ENCODE measurements around the gene ZNF521.

ZNF521 gene

DNA sequence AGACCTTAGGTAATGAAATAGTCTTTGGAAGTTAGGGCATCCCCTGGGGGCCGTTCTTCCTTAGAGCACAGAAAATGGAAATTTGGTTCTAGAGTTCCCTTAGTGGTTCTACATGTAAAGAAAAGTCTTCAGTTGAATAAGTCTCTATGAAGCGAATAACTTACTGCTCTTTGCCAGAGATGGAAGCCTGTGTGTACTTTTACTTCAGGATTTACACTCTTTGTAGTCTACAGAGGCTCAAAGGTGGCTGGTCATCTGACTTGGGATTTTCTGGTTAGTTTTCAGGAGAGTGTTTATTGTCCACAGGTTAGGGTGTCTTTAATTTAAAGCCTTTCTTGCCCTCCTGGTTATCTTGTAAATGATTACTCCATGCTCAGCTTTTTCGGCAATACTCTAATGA is 210.6 kb downstream of the ZNF521 start:
- no peak for DNase-seq (ENCODE audit: low read depth)
- no peak overlapping the region for H3K4me3 ChIP-seq (ENCODE audit: low read length)
- TF ChIP-seq, protein P1, sequence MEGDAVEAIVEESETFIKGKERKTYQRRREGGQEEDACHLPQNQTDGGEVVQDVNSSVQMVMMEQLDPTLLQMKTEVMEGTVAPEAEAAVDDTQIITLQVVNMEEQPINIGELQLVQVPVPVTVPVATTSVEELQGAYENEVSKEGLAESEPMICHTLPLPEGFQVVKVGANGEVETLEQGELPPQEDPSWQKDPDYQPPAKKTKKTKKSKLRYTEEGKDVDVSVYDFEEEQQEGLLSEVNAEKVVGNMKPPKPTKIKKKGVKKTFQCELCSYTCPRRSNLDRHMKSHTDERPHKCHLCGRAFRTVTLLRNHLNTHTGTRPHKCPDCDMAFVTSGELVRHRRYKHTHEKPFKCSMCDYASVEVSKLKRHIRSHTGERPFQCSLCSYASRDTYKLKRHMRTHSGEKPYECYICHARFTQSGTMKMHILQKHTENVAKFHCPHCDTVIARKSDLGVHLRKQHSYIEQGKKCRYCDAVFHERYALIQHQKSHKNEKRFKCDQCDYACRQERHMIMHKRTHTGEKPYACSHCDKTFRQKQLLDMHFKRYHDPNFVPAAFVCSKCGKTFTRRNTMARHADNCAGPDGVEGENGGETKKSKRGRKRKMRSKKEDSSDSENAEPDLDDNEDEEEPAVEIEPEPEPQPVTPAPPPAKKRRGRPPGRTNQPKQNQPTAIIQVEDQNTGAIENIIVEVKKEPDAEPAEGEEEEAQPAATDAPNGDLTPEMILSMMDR (IDR thresholded peaks at IDR 0.05; ENCODE audit: insufficient read depth, low read depth, low read length, missing control alignments), result no peak

GRCh38 chr18:25140962-25141308 is 211.0 kb downstream of the ZNF521 start:
- DNase-seq (ENCODE audit: low read depth), result no peak
- TF ChIP-seq, protein P1 (IDR thresholded peaks at IDR 0.05; ENCODE audit: insufficient read depth, low read depth, low read length, missing control alignments), result no peak
- H3K4me3 ChIP-seq (ENCODE audit: low read length), result no peak overlapping the region

- TF ChIP-seq, protein P1 (IDR thresholded peaks at IDR 0.05; ENCODE audit: insufficient read depth, low read depth, low read length, missing control alignments), result no peak
- DNase-seq (ENCODE audit: low read depth), result no peak
Observed at GRCh38 chr18:25140124-25140961, 211.6 kb downstream of the ZNF521 start.

GRCh38 chr18:25137197-25137472 is 214.8 kb downstream of the ZNF521 start:
- TF ChIP-seq, protein P1 (IDR thresholded peaks at IDR 0.05; ENCODE audit: insufficient read depth, low read depth, low read length, missing control alignments), result no peak
- DNase-seq (ENCODE audit: low read depth), result no peak
- no peak overlapping the region for H3K4me3 ChIP-seq (ENCODE audit: low read length)

More at GRCh38 chr18:25140124-25140961, 211.6 kb downstream of the ZNF521 start:
- no peak overlapping the region for H3K4me3 ChIP-seq (ENCODE audit: low read length)

DNA sequence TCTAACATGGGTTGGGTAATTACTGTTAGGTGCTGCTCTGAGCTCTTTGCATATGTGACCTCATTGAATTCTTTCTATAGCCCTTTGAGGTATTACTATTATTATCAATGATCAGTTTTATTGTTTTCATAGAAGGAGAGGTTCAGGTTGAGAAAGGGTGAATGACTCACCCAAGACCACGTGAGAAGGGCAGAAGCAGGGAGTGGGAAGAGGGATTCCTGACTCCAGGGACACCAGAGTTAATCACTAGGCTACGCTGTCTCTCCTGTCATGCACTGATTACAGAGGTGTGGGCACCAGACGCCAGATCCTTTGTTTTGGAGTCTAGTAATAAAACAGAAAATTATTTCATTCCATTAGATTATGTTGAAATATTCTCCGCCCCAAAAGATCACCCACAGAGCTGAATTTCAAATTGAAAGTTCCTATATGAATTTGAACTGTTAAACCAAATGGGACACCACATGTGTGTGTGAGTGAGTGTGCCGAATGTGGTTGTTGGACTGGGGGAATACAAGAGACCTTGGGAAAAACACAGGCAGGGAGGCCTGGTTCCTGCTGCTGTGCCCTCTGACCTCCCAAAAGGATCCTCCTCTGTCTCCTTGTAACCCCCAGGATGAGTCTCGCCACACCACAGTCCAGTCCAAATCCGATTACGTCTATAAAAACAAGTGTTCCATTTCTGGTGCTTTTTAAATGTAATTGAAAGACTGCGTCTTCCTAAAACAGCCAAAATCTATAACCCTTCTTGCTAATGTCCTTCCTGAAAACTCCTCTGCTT is 215.4 kb downstream of the ZNF521 start:
- TF ChIP-seq, protein P1 (IDR thresholded peaks at IDR 0.05; ENCODE audit: insufficient read depth, low read depth, low read length, missing control alignments), result no peak
- peak; percentile 15 for DNase-seq (ENCODE audit: low read depth)
- no peak overlapping the region for H3K4me3 ChIP-seq (ENCODE audit: low read length)

- no peak overlapping the region for H3K4me3 ChIP-seq (ENCODE audit: low read length)
- TF ChIP-seq, protein P1 (IDR thresholded peaks at IDR 0.05; ENCODE audit: insufficient read depth, low read depth, low read length, missing control alignments), result no peak
- no peak for DNase-seq (ENCODE audit: low read depth)
Observed at GRCh38 chr18:25134861-25135260, 217.1 kb downstream of the ZNF521 start.

All from epithelial cell of esophagus (primary cell).